Rectal smooth muscle tissue (tissue), 1 donor: Measurements from ENCODE around the gene DRICH1.
"Not testable (repeated sequence)": the region's sequence is repeated elsewhere in the genome, so short reads cannot be mapped to it uniquely, and the experiment has no call there.

Experiments
- H3K27ac ChIP-seq: one replicate; pipeline ENCODE4 v1.7.0; 2013; ENCODE audit warnings: low read depth, low read length, inconsistent platforms
- H3K27me3 ChIP-seq: one replicate; pipeline ENCODE4 v1.7.0; 2013; ENCODE audit warnings: low read length; ENCODE audit not compliant: control insufficient read depth, insufficient read depth
- H3K36me3 ChIP-seq: one replicate; pipeline ENCODE4 v1.7.0; 2013; ENCODE audit warnings: low read length; ENCODE audit not compliant: control insufficient read depth, insufficient read depth
- H3K4me1 ChIP-seq: one replicate; pipeline ENCODE4 v1.7.0; 2013; ENCODE audit warnings: low read length; ENCODE audit not compliant: control insufficient read depth, insufficient read depth
- H3K4me3 ChIP-seq: one replicate; pipeline ENCODE4 v1.7.0; 2013; ENCODE audit warnings: low read length
- H3K9ac ChIP-seq: one replicate; pipeline ENCODE4 v1.7.0; 2013; ENCODE audit warnings: low read length

Gene DRICH1

GRCh38 chr22:23604939-23605712 lies 27.0 kb downstream of the DRICH1 start:
- Histone ChIP-seq H3K4me1 (no peaks in the 10 kb centered on the region), H3K27ac (no peak overlapping the region), H3K9ac (no peak overlapping the region), H3K4me3 (no peak overlapping the region), H3K36me3 (no peaks in the 10 kb centered on the region), H3K27me3 (no peaks in the 10 kb centered on the region)

- Histone ChIP-seq H3K27me3 (no peaks in the 10 kb centered on the region), H3K36me3 (no peaks in the 10 kb centered on the region), H3K27ac (no peak overlapping the region), H3K4me1 (no peaks in the 10 kb centered on the region), H3K4me3 (no peak overlapping the region), H3K9ac (no peak overlapping the region)
Observed at GRCh38 chr22:23603266-23603665, 28.9 kb downstream of the DRICH1 start.

- H3K9ac ChIP-seq: no peak overlapping the region
- H3K4me1 ChIP-seq: no peaks in the 10 kb centered on the region
- no peak overlapping the region for H3K27ac ChIP-seq
- no peaks in the 10 kb centered on the region for H3K36me3 ChIP-seq
- H3K4me3 ChIP-seq: no peak overlapping the region
- no peaks in the 10 kb centered on the region for H3K27me3 ChIP-seq
Observed at GRCh38 chr22:23598805-23599518, 33.2 kb downstream of the DRICH1 start.

- not testable (repeated sequence) for H3K36me3 ChIP-seq, H3K4me3 ChIP-seq, H3K9ac ChIP-seq
Observed at GRCh38 chr22:23597576-23598268, 34.4 kb downstream of the DRICH1 start.

GRCh38 chr22:23595904-23596303 lies 36.2 kb downstream of the DRICH1 start:
- H3K36me3 ChIP-seq, H3K27ac ChIP-seq, H3K4me1 ChIP-seq, H3K4me3 ChIP-seq, H3K27me3 ChIP-seq, H3K9ac ChIP-seq: not testable (repeated sequence)

More at GRCh38 chr22:23597576-23598268, 34.4 kb downstream of the DRICH1 start:
- not testable (repeated sequence) for H3K27me3 ChIP-seq, H3K27ac ChIP-seq, H3K4me1 ChIP-seq

- Histone ChIP-seq H3K27ac (no peak overlapping the region), H3K36me3 (no peaks in the 10 kb centered on the region), H3K27me3 (no peaks in the 10 kb centered on the region), H3K4me1 (no peaks in the 10 kb centered on the region), H3K9ac (no peak overlapping the region), H3K4me3 (no peak overlapping the region)
Observed at GRCh38 chr22:23591846-23592245, 40.3 kb downstream of the DRICH1 start.

GRCh38 chr22:23591201-23591791 lies 40.8 kb downstream of the DRICH1 start:
- Histone ChIP-seq H3K4me3 (no peak overlapping the region), H3K9ac (no peak overlapping the region), H3K36me3 (no peaks in the 10 kb centered on the region), H3K27me3 (no peaks in the 10 kb centered on the region), H3K4me1 (no peaks in the 10 kb centered on the region), H3K27ac (no peak overlapping the region)

- Histone ChIP-seq H3K4me1 (no peaks in the 10 kb centered on the region), H3K9ac (no peak overlapping the region), H3K27me3 (no peaks in the 10 kb centered on the region), H3K27ac (no peak overlapping the region), H3K36me3 (no peaks in the 10 kb centered on the region), H3K4me3 (no peak overlapping the region)
Observed at GRCh38 chr22:23583836-23584235, 48.3 kb downstream of the DRICH1 start.

- Histone ChIP-seq H3K36me3 (no peaks in the 10 kb centered on the region), H3K4me1 (no peaks in the 10 kb centered on the region), H3K9ac (no peak overlapping the region), H3K27ac (no peak overlapping the region), H3K4me3 (no peak overlapping the region), H3K27me3 (no peaks in the 10 kb centered on the region)
Observed at GRCh38 chr22:23583153-23583552, 49.0 kb downstream of the DRICH1 start.

- Histone ChIP-seq H3K4me3 (no peak overlapping the region), H3K27ac (no peak overlapping the region), H3K4me1 (no peaks in the 10 kb centered on the region), H3K9ac (no peak overlapping the region), H3K27me3 (no peaks in the 10 kb centered on the region), H3K36me3 (no peaks in the 10 kb centered on the region)
Observed at GRCh38 chr22:23581260-23581650, 50.9 kb downstream of the DRICH1 start.

- Histone ChIP-seq H3K27ac (no peak overlapping the region), H3K36me3 (no peaks in the 10 kb centered on the region), H3K4me3 (no peak overlapping the region), H3K4me1 (no peaks in the 10 kb centered on the region), H3K9ac (no peak overlapping the region), H3K27me3 (no peaks in the 10 kb centered on the region)
Observed at GRCh38 chr22:23580576-23581259, 51.4 kb downstream of the DRICH1 start.
